Omental fat pad (tissue), 4 donors: ENCODE data around the gene HSD17B7. TPM values are rescaled to one million over a fixed set of nuclear protein-coding genes. Genes with fewer than 3 reads are reported as not detected.
"Not testable (repeated sequence)": the region's sequence is repeated elsewhere in the genome, so short reads cannot be mapped to it uniquely, and the experiment has no call there.

Experiments used
- ATAC-seq: fragments of 150-250 bp; one replicate; pipeline ENCODE4 v1.9.1; 2016; ENCODE audit warnings: mild to moderate bottlenecking, moderate library complexity; ENCODE audit not compliant: low FRiP score
- DNase-seq: peaks from one replicate; pipeline ENCODE4 v3.0.0-alpha.2; 2019; ENCODE audit warnings: low spot score
- total RNA-seq, 4 donors: library from RNA; depleted of rRNA; stranded (reverse); fragments of >200 nt; gene quantifications; one replicate each; pipeline ENCODE4 v1.1.0, GENCODE V29; 2016
- TF ChIP-seq, protein P1 (sequence below), 3 donors: fragments of 450-650 bp; IDR thresholded peaks; one replicate each; pipeline ENCODE4 v1.5.1; 2016 to 2017; ENCODE audit warnings: antibody characterized with exemption in 3 of 3, mild to moderate bottlenecking in 3 of 3, moderate library complexity in 2 of 3

HSD17B7 gene
- total RNA-seq, 4 donors from 2014 or later, result 11.8 to 40.1 (median 20.5) TPM

DNA sequence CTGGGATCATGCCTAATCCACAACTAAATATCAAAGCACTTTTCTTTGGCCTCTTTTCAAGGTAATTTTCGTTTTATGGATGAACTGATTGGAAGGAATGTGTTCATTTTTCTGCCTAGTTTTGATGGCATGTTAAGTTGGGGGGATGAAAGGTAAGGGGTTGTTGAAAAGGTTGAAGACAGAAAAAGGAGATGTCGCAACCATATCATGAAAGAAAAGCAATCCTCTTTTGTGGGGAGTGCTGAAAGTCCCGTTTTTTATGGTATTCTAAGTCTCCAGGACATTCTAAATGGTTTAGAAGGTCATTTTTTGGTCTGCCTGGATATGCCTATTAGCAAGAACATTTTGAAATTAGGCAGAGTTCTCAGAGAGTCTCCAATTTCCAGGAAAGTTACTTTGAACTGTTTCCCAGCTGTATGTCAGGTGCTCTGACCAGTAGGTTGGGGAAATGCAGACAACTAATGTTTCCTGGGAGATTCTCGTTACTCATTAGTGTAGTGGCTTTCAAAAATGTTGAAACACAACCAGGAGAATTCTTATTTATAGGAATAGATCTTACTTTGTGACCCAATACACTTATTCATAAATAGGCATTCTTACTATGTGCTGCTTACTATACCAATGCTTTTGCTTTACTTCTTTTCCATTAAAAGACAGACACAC, 6.2 kb downstream of the HSD17B7 start:
- ATAC-seq, result peak; percentile 65
- DNase-seq, result not testable (repeated sequence)

DNA sequence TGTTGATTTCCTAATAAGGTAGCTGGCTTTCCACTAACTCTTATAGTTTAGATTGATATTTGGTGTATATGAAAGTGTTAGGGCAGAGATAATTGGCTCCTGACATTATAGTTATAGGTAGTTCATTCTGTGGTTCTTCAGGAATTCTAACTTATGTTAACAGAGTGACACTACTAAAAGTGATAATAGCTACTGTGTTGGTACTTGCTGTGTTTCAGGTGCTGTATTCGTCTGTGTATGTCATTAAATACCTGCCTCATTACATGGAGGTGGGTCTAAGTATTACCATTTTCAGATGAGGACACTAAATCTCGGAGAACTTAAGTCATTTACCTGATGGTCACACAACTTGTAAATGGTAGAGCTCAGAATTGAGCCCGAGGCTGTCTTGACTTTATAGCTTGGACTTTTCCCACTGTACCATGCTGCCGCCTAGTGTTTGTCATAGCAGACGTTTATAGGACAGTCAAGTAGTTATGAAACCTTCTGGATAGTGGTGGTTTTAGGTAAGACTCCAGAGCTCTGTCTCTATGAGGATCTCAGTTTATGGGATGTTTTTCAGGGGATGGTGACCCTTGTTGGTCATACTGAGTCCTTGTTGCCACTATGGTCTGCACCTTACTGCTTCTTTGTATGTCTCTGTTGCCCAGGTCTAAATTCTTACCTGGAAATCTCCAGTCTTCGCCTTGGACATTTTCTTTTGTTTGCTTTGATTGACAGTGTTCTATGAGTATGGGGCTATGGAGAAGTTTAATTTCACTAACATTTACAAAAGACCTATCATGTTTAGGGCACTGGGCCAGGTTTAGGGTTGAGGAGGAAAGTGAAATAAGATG, 9.7 kb downstream of the HSD17B7 start:
- not testable (repeated sequence) for DNase-seq
- TF ChIP-seq, protein P1, sequence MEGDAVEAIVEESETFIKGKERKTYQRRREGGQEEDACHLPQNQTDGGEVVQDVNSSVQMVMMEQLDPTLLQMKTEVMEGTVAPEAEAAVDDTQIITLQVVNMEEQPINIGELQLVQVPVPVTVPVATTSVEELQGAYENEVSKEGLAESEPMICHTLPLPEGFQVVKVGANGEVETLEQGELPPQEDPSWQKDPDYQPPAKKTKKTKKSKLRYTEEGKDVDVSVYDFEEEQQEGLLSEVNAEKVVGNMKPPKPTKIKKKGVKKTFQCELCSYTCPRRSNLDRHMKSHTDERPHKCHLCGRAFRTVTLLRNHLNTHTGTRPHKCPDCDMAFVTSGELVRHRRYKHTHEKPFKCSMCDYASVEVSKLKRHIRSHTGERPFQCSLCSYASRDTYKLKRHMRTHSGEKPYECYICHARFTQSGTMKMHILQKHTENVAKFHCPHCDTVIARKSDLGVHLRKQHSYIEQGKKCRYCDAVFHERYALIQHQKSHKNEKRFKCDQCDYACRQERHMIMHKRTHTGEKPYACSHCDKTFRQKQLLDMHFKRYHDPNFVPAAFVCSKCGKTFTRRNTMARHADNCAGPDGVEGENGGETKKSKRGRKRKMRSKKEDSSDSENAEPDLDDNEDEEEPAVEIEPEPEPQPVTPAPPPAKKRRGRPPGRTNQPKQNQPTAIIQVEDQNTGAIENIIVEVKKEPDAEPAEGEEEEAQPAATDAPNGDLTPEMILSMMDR (IDR thresholded peaks at IDR 0.05), result peak in 1 of 3 donors; percentile 58
- peak; percentile 75 for ATAC-seq

DNA sequence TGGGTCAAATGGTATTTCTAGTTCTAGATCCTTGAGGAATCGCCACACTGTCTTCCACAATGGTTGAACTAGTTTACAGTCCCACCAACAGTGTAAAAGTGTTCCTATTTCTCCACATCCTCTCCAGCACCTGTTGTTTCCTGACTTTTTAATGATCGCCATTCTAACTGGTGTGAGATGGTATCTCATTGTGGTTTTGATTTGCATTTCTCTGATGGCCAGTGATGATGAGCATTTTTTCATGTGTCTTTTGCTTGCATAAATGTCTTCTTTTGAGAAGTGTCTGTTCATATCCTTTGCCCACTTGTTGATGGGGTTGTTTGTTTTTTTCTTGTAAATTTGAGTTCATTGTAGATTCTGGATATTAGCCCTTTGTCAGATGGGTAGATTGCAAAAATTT, 17.0 kb downstream of the HSD17B7 start:
- DNase-seq, ATAC-seq: not testable (repeated sequence)

DNA sequence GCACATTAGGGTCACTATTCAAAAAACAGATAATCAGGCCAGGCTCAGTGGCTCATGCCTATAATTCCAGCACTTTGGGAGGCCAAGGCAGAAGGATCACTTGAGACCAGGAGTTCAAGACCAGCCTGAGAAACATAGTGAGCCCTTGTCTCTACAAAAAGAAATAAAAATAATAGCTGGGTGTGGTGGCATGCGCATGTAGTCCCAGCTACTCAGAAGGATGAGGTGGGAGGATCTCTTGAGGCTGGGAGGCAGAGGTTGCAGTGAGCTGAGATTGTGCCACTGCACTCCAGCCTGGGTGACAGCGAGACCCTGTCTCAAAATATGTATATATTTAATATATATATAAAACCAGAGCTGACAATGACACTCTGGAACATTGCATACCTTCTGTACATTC, 21.9 kb downstream of the HSD17B7 start:
- not testable (repeated sequence) for DNase-seq, ATAC-seq

DNA sequence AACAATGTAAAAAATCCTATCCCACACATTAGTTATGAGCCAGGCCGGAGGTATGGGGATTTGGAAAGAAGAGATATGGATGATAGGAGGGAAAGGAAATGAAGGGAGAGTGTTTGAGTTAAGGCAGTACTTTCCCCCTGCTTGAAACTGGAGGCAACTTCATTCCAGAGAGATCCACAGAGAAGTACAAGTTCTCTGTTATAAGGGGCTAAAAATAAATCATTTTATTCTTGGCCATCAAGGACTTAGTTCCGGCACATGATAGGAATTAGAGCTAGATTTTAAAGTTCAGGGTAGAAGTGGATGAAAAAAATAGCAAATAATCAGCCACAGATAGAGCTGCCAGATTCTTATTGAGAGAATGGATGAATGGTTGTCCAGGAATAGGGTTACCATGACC, 27.6 kb downstream of the HSD17B7 start:
- not testable (repeated sequence) for ATAC-seq, DNase-seq

DNA sequence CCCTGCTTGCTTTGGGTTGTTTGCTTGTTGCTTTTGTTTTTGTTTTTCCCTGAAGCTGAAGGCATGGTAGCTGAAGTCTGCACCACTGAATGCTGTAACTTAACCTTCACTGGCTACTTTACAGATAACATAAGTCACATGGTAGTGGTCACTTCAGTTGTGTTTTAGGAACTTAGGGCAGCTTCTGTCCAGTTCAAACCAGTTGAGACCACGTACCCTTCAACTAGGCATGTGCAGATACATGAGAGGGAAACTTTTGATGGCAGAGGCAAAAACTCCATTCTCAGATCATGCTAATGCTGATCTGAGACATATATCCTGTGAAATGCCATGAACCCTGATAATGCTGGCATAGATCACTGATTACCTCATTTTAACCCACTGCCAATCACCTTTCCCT, 28.2 kb downstream of the HSD17B7 start:
- not testable (repeated sequence) for DNase-seq, ATAC-seq

DNA sequence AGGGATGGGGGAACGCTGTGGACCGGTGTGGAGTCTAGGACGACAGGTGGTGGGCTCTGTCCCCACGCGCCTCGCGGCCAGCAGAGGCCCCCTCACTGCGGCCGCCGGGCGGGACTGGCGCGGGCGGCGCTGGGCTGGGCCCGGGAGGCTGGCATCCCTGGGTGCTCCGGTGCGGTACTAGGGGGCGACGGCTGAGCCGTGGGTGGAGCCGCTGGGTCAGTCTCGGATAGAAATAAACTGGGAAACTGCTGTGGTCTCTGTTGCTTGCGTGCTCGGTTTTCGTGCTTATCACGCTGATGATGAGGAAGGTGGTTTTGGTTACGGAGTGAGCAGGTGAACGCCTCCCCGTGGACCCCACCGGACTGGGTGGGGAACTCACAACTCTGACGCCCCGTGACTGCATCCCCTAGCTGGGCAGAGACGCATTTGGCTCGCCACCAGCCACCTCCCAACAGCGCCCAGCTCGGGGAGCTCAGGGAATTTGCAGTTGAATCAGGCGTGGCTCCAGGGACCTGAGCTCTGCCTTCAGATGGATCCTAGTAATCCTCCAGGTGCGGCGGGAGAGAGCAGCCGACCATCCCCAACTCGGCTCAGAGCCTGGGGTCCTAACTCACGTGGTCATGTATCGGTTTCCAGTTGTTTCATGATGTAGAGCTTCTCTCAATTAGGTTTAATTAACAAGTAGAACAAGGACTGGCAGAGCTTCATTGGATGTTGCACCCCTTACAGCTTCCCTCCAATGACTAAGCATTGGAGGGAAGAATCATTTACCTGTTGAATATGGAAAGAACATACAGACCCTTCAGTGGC, 32.1 kb downstream of the HSD17B7 start:
- TF ChIP-seq, protein P1 (IDR thresholded peaks at IDR 0.05), result no peak
- DNase-seq (no peak), ATAC-seq (peak; percentile 74)

DNA sequence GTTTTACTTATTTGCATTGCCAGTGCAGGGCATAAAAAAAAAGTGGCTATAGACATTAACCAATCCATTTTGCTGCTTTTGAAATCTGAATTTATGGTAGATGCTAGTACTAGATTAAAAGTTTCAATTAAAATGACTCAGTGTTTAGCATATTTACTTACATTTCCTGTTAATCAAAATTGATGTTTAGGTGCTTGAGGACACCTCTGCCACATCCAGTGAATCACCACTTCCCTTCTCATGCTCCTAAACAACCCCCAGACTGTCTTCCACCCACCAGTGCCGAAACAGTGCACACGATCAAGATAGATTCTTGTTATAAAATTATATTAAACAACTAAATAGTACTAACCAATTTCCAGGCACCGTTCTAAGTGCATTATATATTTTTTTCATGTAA, 32.7 kb downstream of the HSD17B7 start:
- TF ChIP-seq, protein P1 (IDR thresholded peaks at IDR 0.05), result no peak
- no peak for ATAC-seq
- DNase-seq, result no peak

DNA sequence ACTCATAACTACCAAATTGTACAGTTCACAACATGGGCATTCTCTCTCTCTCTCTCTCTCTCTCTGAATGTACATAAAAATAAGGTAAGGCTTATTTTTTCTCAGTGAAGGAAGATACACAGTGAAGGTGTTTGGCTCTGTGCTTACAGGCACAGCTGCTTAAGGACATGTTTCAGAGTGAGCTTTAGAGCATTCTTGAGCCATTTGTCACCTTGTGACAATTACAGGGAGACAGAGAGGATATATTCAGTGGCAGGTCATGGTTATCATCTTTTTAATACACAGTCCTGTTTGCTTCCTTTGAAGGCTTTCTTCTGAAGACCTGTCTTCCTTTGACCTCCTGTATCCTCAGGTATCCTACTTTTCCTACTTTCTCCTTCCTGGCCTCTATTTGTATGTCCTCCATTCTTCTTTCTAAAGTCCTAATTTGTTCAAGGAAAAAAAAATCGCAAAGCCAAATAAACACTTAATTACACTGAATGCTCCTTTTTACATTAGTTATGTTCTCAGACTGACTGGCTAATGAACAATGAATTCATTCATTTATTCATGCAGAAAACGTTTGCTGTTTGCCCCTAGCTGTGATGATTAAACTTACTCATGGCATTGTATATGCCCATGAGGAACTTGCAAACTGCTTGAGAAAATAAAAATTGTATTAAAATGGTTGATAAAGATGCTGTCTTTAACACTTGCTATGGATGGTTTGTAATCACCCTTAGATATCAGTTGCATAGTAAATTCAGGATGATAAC, 33.4 kb downstream of the HSD17B7 start:
- ATAC-seq (no peak), DNase-seq (no peak)
- TF ChIP-seq, protein P1 (IDR thresholded peaks at IDR 0.05), result no peak
